GM19328 (cell line): ENCODE results near the gene PRKAR1B.

Experiments used
- ATAC-seq: cut with Tn5 transposase; IDR thresholded peaks from one replicate; pipeline ENCODE4 v1.9.1; 2021; ENCODE audit warnings: mild to moderate bottlenecking, moderate library complexity; ENCODE audit not compliant: unreplicated experiment

Gene PRKAR1B

GRCh38 chr7:548401-548800, 178.7 kb downstream of the PRKAR1B start:
- ATAC-seq = no peak

- ATAC-seq = no peak
Measured at GRCh38 chr7:545470-545869, 181.6 kb downstream of the PRKAR1B start.

- ATAC-seq = no peak
Measured at GRCh38 chr7:544338-545221, 182.5 kb downstream of the PRKAR1B start.

- ATAC-seq = no peak
Measured at GRCh38 chr7:543501-544337, 183.4 kb downstream of the PRKAR1B start.

DNA sequence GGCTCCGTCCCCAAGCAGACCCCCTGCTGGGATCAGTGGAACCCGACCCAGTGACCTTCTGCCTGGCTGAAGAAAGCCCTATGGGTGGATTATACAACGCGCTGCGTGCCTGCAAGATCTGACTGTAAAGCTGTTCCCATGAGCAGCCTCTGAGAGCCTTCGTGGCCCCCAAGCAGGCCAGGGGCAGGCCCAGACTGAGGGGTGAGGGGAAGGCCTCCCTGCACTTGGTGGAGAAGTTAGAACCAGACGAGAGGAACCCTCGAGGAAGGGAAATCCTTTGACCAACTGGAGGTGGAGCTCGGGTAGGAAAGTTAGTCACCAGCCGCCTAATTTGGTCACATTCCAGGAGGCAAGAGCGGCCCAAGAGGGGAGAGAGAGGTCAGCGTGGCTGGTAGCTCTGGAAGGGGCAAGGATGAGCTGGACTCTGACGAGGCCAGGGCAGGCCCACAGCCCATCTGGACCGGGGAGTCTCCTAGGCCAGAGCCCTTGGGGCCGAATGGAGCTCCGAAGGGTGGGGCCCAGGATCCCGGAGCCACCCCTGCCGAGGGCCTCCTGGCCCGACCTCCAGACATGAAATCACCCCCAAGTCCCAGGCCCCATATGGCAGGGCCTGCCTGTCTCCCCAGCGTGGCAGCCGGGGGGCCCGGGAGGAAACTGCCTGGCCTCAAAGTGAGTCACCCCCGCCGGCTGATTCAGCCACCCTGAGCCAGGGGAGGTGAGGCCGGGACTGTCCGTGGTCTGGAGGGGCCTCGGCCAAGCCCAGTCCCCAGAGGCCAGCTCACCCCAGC, 184.2 kb downstream of the PRKAR1B start:
- ATAC-seq = no peak

DNA sequence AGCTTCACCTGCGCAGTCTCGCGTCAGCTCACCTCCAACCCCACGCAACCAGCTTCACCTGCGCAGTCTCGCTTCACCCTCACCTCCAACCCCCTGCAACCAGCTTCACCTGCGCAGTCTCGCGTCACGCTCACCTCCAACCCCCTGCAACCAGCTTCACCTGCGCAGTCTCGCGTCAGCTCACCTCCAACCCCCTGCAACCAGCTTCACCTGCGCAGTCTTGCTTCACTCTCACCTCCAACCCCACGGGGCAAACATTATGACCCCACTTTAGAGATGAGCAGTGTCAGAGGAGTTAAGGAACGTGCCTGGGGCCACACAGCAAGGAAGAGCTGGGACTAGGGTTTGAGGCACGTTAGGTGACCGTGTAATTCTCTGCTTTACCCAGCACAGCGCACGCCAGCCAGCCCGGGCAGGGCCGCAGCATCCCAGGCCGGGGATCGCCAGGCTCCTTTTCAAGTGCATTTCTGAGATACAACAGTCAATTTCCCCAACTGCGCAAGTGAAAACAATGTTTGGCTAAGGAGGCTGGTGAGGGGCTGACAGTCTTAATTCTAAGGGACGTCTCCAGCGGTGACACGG, 184.9 kb downstream of the PRKAR1B start:
- ATAC-seq = no peak

DNA sequence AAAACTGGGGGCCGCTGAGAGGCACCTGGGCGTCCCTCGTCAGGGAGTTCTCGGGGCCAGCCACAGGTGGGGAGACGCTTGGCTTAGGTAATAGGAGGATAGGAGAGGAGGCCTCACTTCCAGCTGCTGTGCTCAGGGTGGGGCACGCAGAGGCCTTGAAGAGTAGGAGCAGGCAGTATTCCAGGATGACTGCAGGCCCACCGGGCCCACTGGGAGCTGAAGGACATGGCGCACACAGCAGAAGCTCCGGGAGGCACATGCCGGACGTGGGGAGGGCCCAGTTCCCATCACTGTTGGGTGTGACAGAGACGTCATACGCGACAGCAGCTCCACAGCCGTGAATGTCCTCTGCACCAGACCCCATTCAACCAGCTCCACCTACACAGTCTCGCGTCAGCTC, 185.4 kb downstream of the PRKAR1B start:
- no peak for ATAC-seq

- ATAC-seq = no peak
Measured at GRCh38 chr7:540997-541396, 186.1 kb downstream of the PRKAR1B start.

- ATAC-seq = no peak
Measured at GRCh38 chr7:540579-540978, 186.5 kb downstream of the PRKAR1B start.

DNA sequence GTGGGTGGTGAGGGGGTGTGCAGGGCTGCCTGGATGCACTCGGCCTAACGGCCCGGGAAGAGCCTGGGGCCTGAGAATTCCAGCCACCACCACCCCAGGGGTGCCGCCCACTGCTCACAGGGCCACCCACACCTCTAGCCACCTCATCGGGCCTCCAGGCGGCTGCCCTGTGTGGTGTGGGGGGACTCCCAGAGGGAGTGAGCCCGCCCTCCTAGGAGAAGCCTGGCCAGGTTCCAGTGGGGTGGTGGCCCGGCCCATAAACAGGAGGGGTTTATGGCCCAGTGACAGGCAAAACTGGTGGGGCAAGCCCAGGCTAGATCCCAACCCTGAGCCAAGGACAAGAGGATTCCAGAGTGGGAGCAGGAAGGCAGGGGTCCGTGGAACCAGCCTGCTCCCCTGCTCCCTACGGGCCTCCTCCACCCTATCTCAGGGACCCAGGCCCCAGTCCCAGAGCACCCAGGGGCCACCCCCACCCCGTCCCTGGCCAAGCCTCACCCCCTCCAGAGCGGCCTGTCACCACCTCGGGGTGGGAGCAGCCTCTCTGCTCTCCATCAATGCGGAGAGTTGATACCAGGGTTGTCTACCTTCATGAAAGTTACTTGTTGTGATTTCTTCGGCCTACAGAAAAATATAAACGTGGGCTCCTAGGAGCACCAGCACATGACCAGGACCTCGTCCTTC, 187.2 kb downstream of the PRKAR1B start:
- ATAC-seq = no peak

- no peak for ATAC-seq
Measured at GRCh38 chr7:538764-539685, 188.1 kb downstream of the PRKAR1B start.

- no peak for ATAC-seq
Measured at GRCh38 chr7:537911-538634, 189.0 kb downstream of the PRKAR1B start.

DNA sequence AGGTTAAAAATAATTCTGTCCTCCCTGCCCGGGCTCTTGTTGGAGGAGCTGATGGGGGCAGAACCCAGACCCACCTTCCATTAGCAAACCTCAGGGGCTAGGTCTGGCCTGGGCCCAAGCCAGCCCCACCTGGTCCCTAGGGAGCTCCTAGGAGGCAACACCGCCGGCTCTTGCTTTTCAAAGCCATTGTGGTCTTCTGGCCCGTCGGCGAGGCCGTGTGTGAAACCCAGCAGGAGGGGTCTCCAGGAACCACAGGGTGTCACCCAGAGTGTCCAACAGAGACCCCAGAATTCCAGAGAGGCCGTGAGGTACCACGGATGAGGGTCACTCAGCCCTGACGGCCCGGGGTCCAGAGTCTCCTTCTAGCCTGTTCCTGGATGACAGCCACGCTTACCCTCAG, 190.8 kb downstream of the PRKAR1B start:
- ATAC-seq = no peak

DNA sequence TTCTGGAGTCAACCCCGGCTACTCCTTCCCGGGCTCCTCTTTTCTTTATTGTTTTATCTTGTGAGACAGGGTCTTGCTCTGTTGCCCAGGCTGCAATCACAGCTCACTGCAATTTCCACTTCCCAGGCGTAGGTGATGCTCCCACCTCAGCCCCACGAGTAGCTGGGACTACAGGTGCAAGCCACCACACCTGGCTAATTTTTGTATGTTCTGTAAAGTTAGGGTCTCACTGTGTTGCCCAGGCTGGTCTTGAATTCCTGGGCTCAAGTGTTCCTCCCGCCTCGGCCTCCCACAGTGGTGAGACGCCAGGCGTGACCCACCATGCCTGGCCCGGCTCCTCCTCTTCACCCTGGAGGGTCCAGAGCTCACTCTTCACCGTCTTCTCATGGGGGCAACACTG, 192.1 kb downstream of the PRKAR1B start:
- no peak for ATAC-seq

GRCh38 chr7:534075-534474, 193.0 kb downstream of the PRKAR1B start:
- ATAC-seq = no peak

GRCh38 chr7:533266-533665, 193.8 kb downstream of the PRKAR1B start:
- ATAC-seq = no peak

GRCh38 chr7:532379-533143, 194.5 kb downstream of the PRKAR1B start:
- ATAC-seq = no peak

GRCh38 chr7:531777-532176, 195.3 kb downstream of the PRKAR1B start:
- no peak for ATAC-seq
